K562 (cell line): ENCODE measurements around the gene PYGB. TPM values are rescaled to one million over a fixed set of nuclear protein-coding genes. Genes with fewer than 3 reads are reported as not detected.

Experiments used
- ATAC-seq: fragments of 200-7000 bp; cut with Tn5 transposase; 3 replicates; pipeline ENCODE4 v1.9.1; 2020; ENCODE audit warnings: moderate library complexity
- BruUV-seq: library from RNA; stranded (reverse); fragments of 400-500 nt; replicated peaks from 2 replicates; lab custom pipeline; 2021; lab: Mats Ljungman, UMichigan
- CTCF ChIA-PET: fragments of 300-600 bp; formaldehyde crosslinking; extraction: SDS; loops from one replicate; lab custom pipeline; 2021; ENCODE audit warnings: low intra/inter-chr PET ratio; lab: Yijun Ruan, JAX
- POLR2A ChIA-PET: fragments of 300-600, 350-650 bp; sonication (Branson Sonifier 250); formaldehyde crosslinking; extraction: SDS; loops from one replicate; lab custom pipeline; 2021; ENCODE audit warnings: antibody characterized with exemption, inconsistent platforms; lab: Yijun Ruan, JAX
- DNase-seq, 4 experiments: peaks; one replicate each; pipeline versions ENCODE4 v3.0.0 to v3.0.0-alpha.2; 2011 to 2018; ENCODE audit warnings: low spot score in 3 of 4, mixed read lengths in 3 of 4; ENCODE audit errors: extremely low read depth in 1 of 4
- FAIRE-seq: peaks from 2 replicates; lab custom pipeline; 2011; peaks lifted over from hg19 to GRCh38; lab: Jason Lieb, UNC
- H2AFZ ChIP-seq: 2 replicates; pipeline ENCODE4 v1.6.0; 2011; ENCODE audit warnings: low read depth, low read length, control low read depth, inconsistent platforms
- H3K27ac ChIP-seq: fragments of 200-600 bp; 3 replicates; pipeline ENCODE4 v1.8.0; 2011; ENCODE audit warnings: low read depth, mild to moderate bottlenecking, control low read depth, inconsistent platforms, low read length, moderate library complexity, mixed read lengths; ENCODE audit errors: extremely low read depth
- H3K27me3 ChIP-seq, 2 experiments: fragments of 300-600 bp in 1 of 2; 2 replicates in 1 of 2; 3 replicates in 1 of 2; pipeline versions ENCODE4 v1.6.0 to v1.8.0; 2011; ENCODE audit warnings: inconsistent platforms in 2 of 2, low read length in 2 of 2, mild to moderate bottlenecking in 1 of 2, mixed read lengths in 1 of 2, moderate library complexity in 1 of 2; ENCODE audit not compliant: control insufficient read depth in 2 of 2, insufficient read depth in 2 of 2
- H3K36me3 ChIP-seq: fragments of 300-600 bp; 3 replicates; pipeline ENCODE4 v1.8.0; 2011; ENCODE audit warnings: mild to moderate bottlenecking, low read length, inconsistent platforms; ENCODE audit not compliant: control insufficient read depth, insufficient read depth
- H3K4me1 ChIP-seq, 2 experiments: fragments of 200-600 bp in 1 of 2; replicated peaks in 1 of 2; 2 replicates in 1 of 2; 3 replicates in 1 of 2; pipeline versions ENCODE4 v1.5.1 to v1.8.0; 2011; ENCODE audit warnings: inconsistent platforms in 2 of 2, low read length in 2 of 2, mild to moderate bottlenecking in 1 of 2, mixed read lengths in 1 of 2, moderate library complexity in 1 of 2; ENCODE audit not compliant: control insufficient read depth in 2 of 2, insufficient read depth in 2 of 2
- H3K4me2 ChIP-seq: 2 replicates; pipeline ENCODE4 v1.6.1; 2011; ENCODE audit warnings: low read length, control low read depth, inconsistent platforms, mixed read lengths; ENCODE audit not compliant: insufficient read depth
- H3K4me3 ChIP-seq: fragments of 200-600 bp; sonication (generic), shearing (Covaris generic); 2 replicates; pipeline ENCODE4 v1.5.1; 2016; ENCODE audit warnings: control low read depth, inconsistent platforms
- H3K79me2 ChIP-seq: fragments of 200-600 bp; 3 replicates; pipeline ENCODE4 v1.8.0; 2011; ENCODE audit warnings: low read length, inconsistent platforms; ENCODE audit not compliant: control insufficient read depth, insufficient read depth
- H3K9ac ChIP-seq, 2 experiments: 2 replicates each; pipeline versions ENCODE4 v1.6.0 to v1.6.1; 2011; ENCODE audit warnings: low read depth in 2 of 2, low read length in 2 of 2, control low read depth in 1 of 2, inconsistent platforms in 1 of 2, mild to moderate bottlenecking in 1 of 2, mixed read lengths in 1 of 2; ENCODE audit not compliant: insufficient read depth in 1 of 2
- H3K9me1 ChIP-seq: one replicate; pipeline ENCODE4 v1.6.0; 2011; ENCODE audit warnings: inconsistent platforms, mild to moderate bottlenecking, low read length, moderate library complexity; ENCODE audit not compliant: control insufficient read depth, insufficient read depth
- H3K9me3 ChIP-seq: replicated peaks from 2 replicates; pipeline ENCODE4 v1.5.1; 2011; ENCODE audit warnings: low read depth, low read length, inconsistent platforms; ENCODE audit not compliant: control insufficient read depth, insufficient read depth
- H4K20me1 ChIP-seq: replicated peaks from 2 replicates; pipeline ENCODE4 v1.6.1; 2011; ENCODE audit warnings: low read length, inconsistent platforms, mixed read lengths; ENCODE audit not compliant: control insufficient read depth, insufficient read depth
- CBX3 ChIP-seq, 2 experiments: IDR thresholded peaks; 1 replicate in 1 of 2; 2 replicates in 1 of 2; pipeline ENCODE4 v1.6.1; 2012; ENCODE audit warnings: inconsistent platforms in 2 of 2, low read length in 2 of 2, borderline replicate concordance in 1 of 2, control low read depth in 1 of 2
- CEBPG ChIP-seq, 3 experiments: fragments of 200-800 bp in 1 of 3; sonication (Bioruptor generic) in 1 of 3; sonication (generic) in 1 of 3; formaldehyde crosslinking in 1 of 3; IDR thresholded peaks in 2 of 3; conservative IDR thresholded peaks in 1 of 3; 2 replicates each; pipeline versions ENCODE4 v1.6.1 to v1.8.0; 2016 to 2022; ENCODE audit warnings: missing compliant biosample characterization in 2 of 3, missing genetic modification characterization in 2 of 3, mild to moderate bottlenecking in 1 of 3, missing genetic modification reagents in 1 of 3
- CLOCK ChIP-seq: fragments of 250-450 bp; sonication (Bioruptor Pico); IDR thresholded peaks from 2 replicates; pipeline ENCODE4 v1.4.0; 2020; ENCODE audit warnings: mild to moderate bottlenecking, moderate library complexity, borderline replicate concordance
- DDX20 ChIP-seq: fragments of 450-650 bp; IDR thresholded peaks from 2 replicates; pipeline ENCODE4 v1.6.1; 2016; ENCODE audit warnings: missing genetic modification characterization, low read depth, mild to moderate bottlenecking, missing compliant biosample characterization, moderate library complexity
- HDAC8 ChIP-seq: fragments of 450-650 bp; IDR thresholded peaks from 2 replicates; pipeline ENCODE4 v1.6.1; 2016; ENCODE audit warnings: mild to moderate bottlenecking, missing genetic modification characterization, moderate library complexity, missing compliant biosample characterization
- MTA1 ChIP-seq: fragments of 450-650 bp; IDR thresholded peaks from 2 replicates; pipeline ENCODE4 v1.6.1; 2017; ENCODE audit warnings: borderline replicate concordance
- MXD1 ChIP-seq: fragments of 250-450 bp; sonication (Bioruptor Pico); IDR thresholded peaks from 2 replicates; pipeline ENCODE4 v1.8.0; 2021; ENCODE audit warnings: borderline replicate concordance, mild to moderate bottlenecking, moderate library complexity; ENCODE audit not compliant: poor library complexity, severe bottlenecking
- NCOR1 ChIP-seq: fragments of 450-650 bp; IDR thresholded peaks from 2 replicates; pipeline ENCODE4 v1.6.1; 2016; ENCODE audit warnings: mild to moderate bottlenecking, moderate library complexity
- NFIX ChIP-seq: fragments of 250-450 bp; sonication (Bioruptor Pico); IDR thresholded peaks from 2 replicates; pipeline ENCODE4 v1.4.0; 2020; ENCODE audit warnings: low read depth, mild to moderate bottlenecking, moderate library complexity
- RHOXF2B ChIP-seq: fragments of 250-450 bp; sonication (Bioruptor Pico); conservative IDR thresholded peaks from 2 replicates; pipeline ENCODE4 v1.5.1; 2021
- SMARCE1 ChIP-seq: fragments of 450-650 bp; IDR thresholded peaks from 2 replicates; pipeline ENCODE4 v1.7.1; 2016; ENCODE audit warnings: mild to moderate bottlenecking
- SREBF2 ChIP-seq: sonication (generic); formaldehyde crosslinking; IDR thresholded peaks from 2 replicates; pipeline ENCODE4 v1.4.0; 2020; ENCODE audit warnings: mild to moderate bottlenecking, missing genetic modification reagents
- STAT5A ChIP-seq: IDR thresholded peaks from 2 replicates; pipeline ENCODE4 v1.6.1; 2012; ENCODE audit warnings: low read length, inconsistent platforms, borderline replicate concordance
- TAF15 ChIP-seq: fragments of 200-400 bp; formaldehyde crosslinking; IDR thresholded peaks from 2 replicates; pipeline ENCODE4 v1.6.1; 2017; ENCODE audit warnings: mild to moderate bottlenecking, low read depth, low read length, moderate library complexity
- ZNF444 ChIP-seq: fragments of 250-450 bp; sonication (Bioruptor Pico); IDR thresholded peaks from 2 replicates; pipeline ENCODE4 v1.4.0; 2020; ENCODE audit warnings: mild to moderate bottlenecking, moderate library complexity
- ZNF717 ChIP-seq: fragments of 250-450 bp; sonication (Bioruptor Pico); IDR thresholded peaks from 2 replicates; pipeline ENCODE4 v1.5.0; 2021
- WGBS: fragments of 100-300 bp; shearing (Covaris generic); methylation state at CpG from one replicate; pipeline ENCODE4 v1.1.6; 2016; ENCODE audit warnings: low coverage, mixed read lengths; ENCODE audit not compliant: insufficient coverage; ENCODE audit errors: missing lambda C conversion rate; 5-methylcytosine and 5-hydroxymethylcytosine counted together
- in situ Hi-C: fragments of 300-500 bp; cut with MboI; formaldehyde crosslinking; loops from 4 replicates; pipeline ENCODE4 v1.15.0; 2018; ENCODE audit warnings: inconsistent platforms, mixed read lengths
- intact Hi-C: fragments of 100-400 bp; cut with micrococcal nuclease; formaldehyde crosslinking; loops from 2 replicates; pipeline ENCODE4 v1.14.2; 2022
- polyA plus RNA-seq, 8 experiments: library from polyadenylated mRNA; depleted of rRNA in 4 of 8; stranded (reverse) in 5 of 8; unstranded in 3 of 8; fragments of >200 nt; fragmentation: Nextera tagmentation in 2 of 8; fragmentation: Illumina TruSeq in 1 of 8; extraction: Ambion mirVana in 2 of 8; extraction: Trizol in 1 of 8; gene quantifications; 2 replicates each; pipeline versions ENCODE4 v1.2.1 to v1.2.3, GENCODE V29; 2011 to 2014; ENCODE audit warnings: inconsistent platforms in 1 of 8, missing spikeins in 1 of 8
- total RNA-seq, 7 experiments: library from RNA; depleted of rRNA in 6 of 7; stranded (reverse); fragments of >200 nt in 6 of 7; fragmentation: Illumina TruSeq in 2 of 7; extraction: Trizol in 2 of 7; gene quantifications; 2 replicates each; pipeline versions ENCODE4 v1.2.1 to v1.2.3, GENCODE V29; 2011 to 2021; ENCODE audit warnings: low replicate concordance in 1 of 7

PYGB gene
- total and polyA plus RNA-seq, 9 of the 15 experiments (the other 6 are each of a cell fraction or from before 2014, with no cell fraction given), result 0.34 to 18.0 (median 9.8) TPM

- TF ChIP-seq CLOCK, result no peak
- no peak for TF ChIP-seq MTA1
- TF ChIP-seq NFIX (CRISPR knock-in tag), result no peak
- TF ChIP-seq HDAC8, result no peak
- no peak for TF ChIP-seq NCOR1
Measured at GRCh38 chr20:25317351-25318075, 69.6 kb downstream of the PYGB start (continued).

- no peaks in the 10 kb centered on the region for H3K27me3 ChIP-seq
- ChIA-PET POLR2A (no interaction called here), CTCF (no interaction called here)
- DNase-seq, result no peak
- H3K4me1 ChIP-seq, result no peaks in the 10 kb centered on the region; a peak in 2 of 5 replicates
- H2AFZ ChIP-seq, result no peak overlapping the region
- in situ Hi-C loops, result no loop called here
- no peak overlapping the region for H3K9ac ChIP-seq
- H4K20me1 ChIP-seq, result no peaks in the 10 kb centered on the region; the same call in 1 of the 2 replicates
- no peaks in the 10 kb centered on the region for H3K9me1 ChIP-seq
- 87% methylated on average over 6 of the region's 16 CpGs for WGBS
- H3K4me3 ChIP-seq, result no peak overlapping the region
- no peak overlapping the region for H3K4me2 ChIP-seq
- BruUV-seq, result no TSS peak
- no peaks in the 10 kb centered on the region for H3K9me3 ChIP-seq
- H3K36me3 ChIP-seq, result peaks cover 14% of the 10 kb centered on the region; the same call in 2 of the 3 replicates
- H3K79me2 ChIP-seq, result no peaks in the 10 kb centered on the region
- FAIRE-seq, result no peak
- H3K27ac ChIP-seq, result no peak overlapping the region
- no peak for ATAC-seq
- TF ChIP-seq CEBPG (CRISPR knock-in tag; IDR thresholded peaks at IDR 0.05) (no peak), CEBPG (tag; conservative IDR thresholded peaks at IDR 0.05 in 1 of 2, IDR thresholded peaks at IDR 0.05 in 1 of 2) (no peak), SMARCE1 (no peak), SREBF2 (CRISPR knock-in tag) (no peak), RHOXF2B (CRISPR knock-in tag) (no peak), STAT5A (no peak), ZNF717 (CRISPR knock-in tag) (no peak), DDX20 (tag) (no peak), TAF15 (no peak), CBX3 (IDR thresholded peaks at IDR 0.05; ENCODE audit: borderline replicate concordance in 1 of 2, low read length in 2 of 2) (no peak), ZNF444 (CRISPR knock-in tag) (no peak), MXD1 (CRISPR knock-in tag) (no peak)
- TF ChIP-seq, all 486 proteins: peak for 0
- intact Hi-C loops, result no loop called here
Measured at GRCh38 chr20:25318471-25319240, 70.8 kb downstream of the PYGB start.
